Sigmoid colon (tissue), 4 donors: ENCODE results near the gene FSTL5.

ENCODE experiments used
- CTCF ChIP-seq, 4 experiments: fragments of 450-650 bp in 3 of 4; fragments of 200-600 bp in 1 of 4; IDR thresholded peaks; one replicate each; pipeline ENCODE4 v1.5.1; 2016 to 2019; ENCODE audit warnings: antibody characterized with exemption in 4 of 4, mild to moderate bottlenecking in 3 of 4, moderate library complexity in 2 of 4
- EP300 ChIP-seq, 4 donors: sonication (generic); formaldehyde crosslinking; IDR thresholded peaks; one replicate each; pipeline ENCODE4 v1.6.1; 2017; ENCODE audit warnings: antibody characterized with exemption in 4 of 4

GRCh38 chr4:161336016-161336530 is 827.7 kb downstream of the FSTL5 start:
- TF ChIP-seq CTCF (IDR thresholded peaks at IDR 0.05) (no peak), EP300 (IDR thresholded peaks at IDR 0.05) (no peak)
